ENCODE measurements around the gene NABP1. TPM values are rescaled to one million over a fixed set of nuclear protein-coding genes. Genes with fewer than 3 reads are reported as not detected.
A peak's percentile ranks its signal among the peaks of the same experiment; 100 is the strongest.

Gene NABP1
- total RNA-seq, 1 experiment from 2014 or later, result 96.3 TPM

GRCh38 chr2:191638079-191638801 is 39.7 kb upstream of the NABP1 start:
- peaks cover 30% of the 10 kb centered on the region for H3K4me1 Mint-ChIP-seq (ENCODE audit: insufficient read depth, unreplicated experiment)
- intact Hi-C loops (cut with micrococcal nuclease), result loop anchor here (5.0 kb wide), 1 partner anchor 46 kb away; no protein-coding TSS in a partner anchor

GRCh38 chr2:191638802-191639172 is 39.1 kb upstream of the NABP1 start:
- no TSS peak for BruUV-seq (replicated peaks)
- Mint-ChIP-seq H3K27ac (ENCODE audit: low read depth, unreplicated experiment) (no peak overlapping the region), H3K4me1 (ENCODE audit: insufficient read depth, unreplicated experiment) (peaks cover 30% of the 10 kb centered on the region), H3K27me3 (ENCODE audit: insufficient read depth, unreplicated experiment) (no peaks in the 10 kb centered on the region), H3K36me3 (ENCODE audit: insufficient read depth, unreplicated experiment) (no peaks in the 10 kb centered on the region), H3K9me3 (ENCODE audit: unreplicated experiment) (no peaks in the 10 kb centered on the region), H3K4me3 (ENCODE audit: unreplicated experiment) (no peak overlapping the region)
- ChIA-PET POLR2A (interaction anchor here (0.9 to 4.2 kb wide), 10 partner anchors 7 to 72 kb away, joined by 3 to 55 read pairs (median 6); partner anchors contain the start of gene NABP1), CTCF (interaction anchor here (0.6 kb wide), 2 partner anchors 76 to 236 kb away, joined by 3 read pairs; no protein-coding TSS in a partner anchor)
- DNase-seq (ENCODE audit: unreplicated experiment), result no peak
- no peak for TF ChIP-seq CTCF (IDR thresholded peaks at IDR 0.05; ENCODE audit: unreplicated experiment)
- intact Hi-C loops (cut with micrococcal nuclease), result loop anchor here (5.0 kb wide), 1 partner anchor 46 kb away; no protein-coding TSS in a partner anchor

More at GRCh38 chr2:191638079-191638801, 39.7 kb upstream of the NABP1 start:
- BruUV-seq (replicated peaks), result no TSS peak
- H3K27ac Mint-ChIP-seq (ENCODE audit: low read depth, unreplicated experiment), result peak overlapping the region; percentile 61
- H3K36me3 Mint-ChIP-seq (ENCODE audit: insufficient read depth, unreplicated experiment), result no peaks in the 10 kb centered on the region
- TF ChIP-seq CTCF (IDR thresholded peaks at IDR 0.05; ENCODE audit: unreplicated experiment), result no peak
- ChIA-PET POLR2A (interaction anchor here (0.6 to 4.2 kb wide), 15 partner anchors 8 to 584 kb away, joined by 3 to 55 read pairs (median 5); partner anchors contain the start of gene NABP1), CTCF (interaction anchor here (0.6 to 1.8 kb wide), 8 partner anchors 8 to 237 kb away, joined by 3 to 7 read pairs (median 3); no protein-coding TSS in a partner anchor)
- no peaks in the 10 kb centered on the region for H3K9me3 Mint-ChIP-seq (ENCODE audit: unreplicated experiment)
- DNase-seq (ENCODE audit: unreplicated experiment), result no peak
- no peak overlapping the region for H3K4me3 Mint-ChIP-seq (ENCODE audit: unreplicated experiment)
- no peaks in the 10 kb centered on the region for H3K27me3 Mint-ChIP-seq (ENCODE audit: insufficient read depth, unreplicated experiment)

- ChIA-PET CTCF (interaction anchor here (0.7 kb wide), 1 partner anchor 59 kb away, joined by 3 read pairs; no protein-coding TSS in a partner anchor), POLR2A (interaction anchor here (1.0 to 2.8 kb wide), 4 partner anchors 10 to 38 kb away, joined by 3 to 16 read pairs (median 7); partner anchors contain the start of gene NABP1)
- H3K9me3 Mint-ChIP-seq (ENCODE audit: unreplicated experiment), result no peaks in the 10 kb centered on the region
- no peaks in the 10 kb centered on the region for H3K36me3 Mint-ChIP-seq (ENCODE audit: insufficient read depth, unreplicated experiment)
- peaks cover 27% of the 10 kb centered on the region for H3K4me1 Mint-ChIP-seq (ENCODE audit: insufficient read depth, unreplicated experiment)
- H3K4me3 Mint-ChIP-seq (ENCODE audit: unreplicated experiment), result no peak overlapping the region
- no TSS peak for BruUV-seq (replicated peaks)
- intact Hi-C loops (cut with micrococcal nuclease), result no loop called here
- no peak for DNase-seq (ENCODE audit: unreplicated experiment)
- no peaks in the 10 kb centered on the region for H3K27me3 Mint-ChIP-seq (ENCODE audit: insufficient read depth, unreplicated experiment)
- TF ChIP-seq CTCF (IDR thresholded peaks at IDR 0.05; ENCODE audit: unreplicated experiment), result no peak
- H3K27ac Mint-ChIP-seq (ENCODE audit: low read depth, unreplicated experiment), result no peak overlapping the region
Measured at GRCh38 chr2:191641609-191642008, 36.3 kb upstream of the NABP1 start.

- H3K27ac Mint-ChIP-seq (ENCODE audit: low read depth, unreplicated experiment), result no peak overlapping the region
- no peak overlapping the region for H3K4me3 Mint-ChIP-seq (ENCODE audit: unreplicated experiment)
- no peaks in the 10 kb centered on the region for H3K36me3 Mint-ChIP-seq (ENCODE audit: insufficient read depth, unreplicated experiment)
- ChIA-PET POLR2A (interaction anchor here (0.9 to 1.0 kb wide), 2 partner anchors 53 to 64 kb away, joined by 3 to 4 read pairs; no protein-coding TSS in a partner anchor), CTCF (no interaction called here)
- no peak for TF ChIP-seq CTCF (IDR thresholded peaks at IDR 0.05; ENCODE audit: unreplicated experiment)
- intact Hi-C loops (cut with micrococcal nuclease), result no loop called here
- no peak for DNase-seq (ENCODE audit: unreplicated experiment)
- no peaks in the 10 kb centered on the region for H3K27me3 Mint-ChIP-seq (ENCODE audit: insufficient read depth, unreplicated experiment)
- H3K4me1 Mint-ChIP-seq (ENCODE audit: insufficient read depth, unreplicated experiment), result peaks cover 26% of the 10 kb centered on the region
- H3K9me3 Mint-ChIP-seq (ENCODE audit: unreplicated experiment), result no peaks in the 10 kb centered on the region
- BruUV-seq (replicated peaks), result no TSS peak
Measured at GRCh38 chr2:191642541-191642940, 35.4 kb upstream of the NABP1 start.
